BJ (cell line): ENCODE measurements around the gene KCNH4. TPM values are rescaled to one million over a fixed set of nuclear protein-coding genes. Genes with fewer than 3 reads are reported as not detected.
A peak's percentile ranks its signal among the peaks of the same experiment; 100 is the strongest.

Experiments used
- CTCF ChIA-PET: fragments of 350-600 bp; formaldehyde crosslinking; extraction: SDS; loops from one replicate; lab custom pipeline; 2021; ENCODE audit warnings: antibody characterized with exemption, inconsistent platforms; lab: Yijun Ruan, JAX
- POLR2A ChIA-PET: fragments of 300-600 bp; sonication (Branson Sonifier 250); formaldehyde crosslinking; extraction: SDS; loops from one replicate; lab custom pipeline; 2021; ENCODE audit warnings: antibody characterized with exemption; lab: Charles Lee
- DNase-seq: peaks from one replicate; pipeline ENCODE4 v3.0.0-alpha.2; 2011; ENCODE audit warnings: low read depth
- H3K27me3 ChIP-seq: 2 replicates; pipeline ENCODE4 v1.6.0; 2011; ENCODE audit warnings: low read length; ENCODE audit not compliant: control insufficient read depth, insufficient read depth
- H3K36me3 ChIP-seq: 2 replicates; pipeline ENCODE4 v1.5.1; 2011; ENCODE audit warnings: low read length; ENCODE audit not compliant: control insufficient read depth, insufficient read depth
- H3K4me3 ChIP-seq: 2 replicates; pipeline ENCODE4 v1.5.1; 2011; ENCODE audit warnings: low read depth, mild to moderate bottlenecking, control low read depth, low read length
- polyA plus RNA-seq: library from polyadenylated mRNA; depleted of rRNA; stranded (reverse); fragments of >200 nt; gene quantifications from 2 replicates; pipeline ENCODE4 v1.2.3, GENCODE V29; 2011
- TF ChIP-seq, protein P1 (sequence below): IDR thresholded peaks from 2 replicates; pipeline ENCODE4 v1.5.1; 2011; ENCODE audit warnings: low read depth, mild to moderate bottlenecking, control low read depth, inconsistent platforms, low read length, moderate library complexity; ENCODE audit not compliant: insufficient read depth

KCNH4 gene
- polyA plus RNA-seq, 1 experiment: 0.07 TPM

- TF ChIP-seq, protein P1, sequence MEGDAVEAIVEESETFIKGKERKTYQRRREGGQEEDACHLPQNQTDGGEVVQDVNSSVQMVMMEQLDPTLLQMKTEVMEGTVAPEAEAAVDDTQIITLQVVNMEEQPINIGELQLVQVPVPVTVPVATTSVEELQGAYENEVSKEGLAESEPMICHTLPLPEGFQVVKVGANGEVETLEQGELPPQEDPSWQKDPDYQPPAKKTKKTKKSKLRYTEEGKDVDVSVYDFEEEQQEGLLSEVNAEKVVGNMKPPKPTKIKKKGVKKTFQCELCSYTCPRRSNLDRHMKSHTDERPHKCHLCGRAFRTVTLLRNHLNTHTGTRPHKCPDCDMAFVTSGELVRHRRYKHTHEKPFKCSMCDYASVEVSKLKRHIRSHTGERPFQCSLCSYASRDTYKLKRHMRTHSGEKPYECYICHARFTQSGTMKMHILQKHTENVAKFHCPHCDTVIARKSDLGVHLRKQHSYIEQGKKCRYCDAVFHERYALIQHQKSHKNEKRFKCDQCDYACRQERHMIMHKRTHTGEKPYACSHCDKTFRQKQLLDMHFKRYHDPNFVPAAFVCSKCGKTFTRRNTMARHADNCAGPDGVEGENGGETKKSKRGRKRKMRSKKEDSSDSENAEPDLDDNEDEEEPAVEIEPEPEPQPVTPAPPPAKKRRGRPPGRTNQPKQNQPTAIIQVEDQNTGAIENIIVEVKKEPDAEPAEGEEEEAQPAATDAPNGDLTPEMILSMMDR: no peak
- ChIA-PET CTCF (interaction anchor here (0.6 to 11.1 kb wide), 13 partner anchors 9 to 406 kb away, joined by 3 to 163 read pairs (median 4); partner anchors contain the start of genes CNP, KCNH4 and NKIRAS2), POLR2A (no interaction called here)
- Histone ChIP-seq H3K4me3 (peak within 1 kb of the TSS; percentile 69), H3K27me3 (no peaks in the 10 kb centered on the region), H3K36me3 (peaks cover 10% of the 10 kb centered on the region)
- no peak for DNase-seq
Measured at GRCh38 chr17:42120770-42121769, 59.9 kb downstream of the KCNH4 start, which contains the start of gene KAT2A. KAT2A (minus strand) TSS chr17:42121367; CDS start chr17:42121304, 63 bp downstream.

DNA sequence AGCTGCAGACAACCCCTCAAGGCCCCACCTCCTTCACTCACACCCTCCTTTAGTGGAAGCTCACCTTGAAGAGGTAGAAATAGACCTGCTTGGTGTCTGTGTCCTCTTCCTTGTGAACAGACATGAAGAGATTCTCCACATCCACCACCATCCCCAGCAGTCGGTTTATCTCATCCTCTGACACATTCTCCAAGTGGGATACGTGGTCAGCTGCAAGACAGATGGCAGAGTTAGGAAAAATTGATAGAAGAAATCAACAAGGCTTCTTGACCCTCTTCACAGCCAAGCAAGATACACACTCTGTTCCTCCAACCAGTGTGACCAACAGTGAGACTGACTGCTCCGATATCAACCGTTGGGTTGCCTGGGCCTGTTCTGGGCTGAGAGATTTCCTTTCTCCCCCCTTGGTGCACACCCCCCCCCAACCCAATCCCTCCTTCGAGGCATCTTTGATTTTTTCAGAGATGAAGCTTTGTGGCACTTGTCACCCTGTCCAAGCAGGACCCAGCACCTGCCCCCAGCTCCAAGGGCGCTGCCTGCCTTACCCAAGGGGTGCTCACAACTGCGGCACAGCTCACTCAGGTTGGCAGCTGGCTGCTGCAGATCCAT is 60.7 kb downstream of the KCNH4 start:
- ChIA-PET POLR2A (no interaction called here), CTCF (interaction anchor here (0.6 to 11.1 kb wide), 12 partner anchors 9 to 1952 kb away, joined by 3 to 163 read pairs (median 4); partner anchors contain the start of genes CNP, KCNH4 and NKIRAS2)
- Histone ChIP-seq H3K36me3 (peaks cover 14% of the 10 kb centered on the region), H3K27me3 (no peaks in the 10 kb centered on the region), H3K4me3 (peak overlapping the region; percentile 69)
- TF ChIP-seq, protein P1: no peak
- no peak for DNase-seq

DNA sequence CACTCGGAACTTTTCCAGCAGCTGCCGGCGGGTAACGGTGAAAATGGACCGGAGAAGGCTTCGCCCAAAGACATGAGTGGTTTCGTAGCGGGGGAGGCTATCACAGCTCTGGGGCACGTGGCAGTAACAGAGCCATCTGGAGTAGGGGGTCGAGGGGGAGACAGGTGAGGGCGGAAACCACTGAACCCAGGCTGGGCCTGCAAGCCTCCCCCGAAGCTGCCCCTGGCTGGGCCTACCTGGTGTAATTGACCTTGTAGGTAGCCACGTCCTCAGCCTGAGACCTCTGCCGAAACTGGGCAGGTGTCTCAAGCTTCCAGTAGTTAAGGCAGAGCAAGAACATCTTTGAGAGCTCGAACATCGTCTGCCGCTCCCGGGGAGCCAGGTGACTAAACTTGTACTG is 61.6 kb downstream of the KCNH4 start:
- TF ChIP-seq, protein P1: no peak
- Histone ChIP-seq H3K36me3 (peaks cover 13% of the 10 kb centered on the region), H3K4me3 (no peak overlapping the region), H3K27me3 (no peaks in the 10 kb centered on the region)
- ChIA-PET CTCF (interaction anchor here (0.7 to 11.1 kb wide), 6 partner anchors 11 to 158 kb away, joined by 3 to 163 read pairs (median 22); partner anchors contain the start of genes CNP, KCNH4 and NKIRAS2), POLR2A (no interaction called here)
- DNase-seq: no peak

GRCh38 chr17:42118545-42118944 is 62.4 kb downstream of the KCNH4 start:
- TF ChIP-seq, protein P1: peak; percentile 54
- Histone ChIP-seq H3K27me3 (no peaks in the 10 kb centered on the region), H3K36me3 (peaks cover 13% of the 10 kb centered on the region), H3K4me3 (no peak overlapping the region)
- CTCF ChIA-PET: interaction anchor here (0.6 to 11.1 kb wide), 13 partner anchors 12 to 402 kb away, joined by 3 to 163 read pairs (median 3); partner anchors contain the start of genes CNP, DNAJC7, KCNH4 and NKIRAS2
- no peak for DNase-seq
- POLR2A ChIA-PET: no interaction called here
